22Rv1 (cell line): ENCODE data around the gene ZMYND19.

Source experiments
- CTCF ChIP-seq: fragments of 450-650 bp; IDR thresholded peaks from 2 replicates; pipeline ENCODE4 v1.5.1; 2017; ENCODE audit warnings: mild to moderate bottlenecking
- ZFX ChIP-seq: fragments of 450-650 bp; IDR thresholded peaks from 2 replicates; pipeline ENCODE4 v1.6.1; 2017; ENCODE audit warnings: antibody characterized with exemption, borderline replicate concordance

- no peak for TF ChIP-seq ZFX
- no peak for TF ChIP-seq CTCF
These were observed 9.9 kb downstream of the ZMYND19 start for GRCh38 chr9:137580209-137580953.
